ENCODE data around the gene TSPO2.

DNA sequence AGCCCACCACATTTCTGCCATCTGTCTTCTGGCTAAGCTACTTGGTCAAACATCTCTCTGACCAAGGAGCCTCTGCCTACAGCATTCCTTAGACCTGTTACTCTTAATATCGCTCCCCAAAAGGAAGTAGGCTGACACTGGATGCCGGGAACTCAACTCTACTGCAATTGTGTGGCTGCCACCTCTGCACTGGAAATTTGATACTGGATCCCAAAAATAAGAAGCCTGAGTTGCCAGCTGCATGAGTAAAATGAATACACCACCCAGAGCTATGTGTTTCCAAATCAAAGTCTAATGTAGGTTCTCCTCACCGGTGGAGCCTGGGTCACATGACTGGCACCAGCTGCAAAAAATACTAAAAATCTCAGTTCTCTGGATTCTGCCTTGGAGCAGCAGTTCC is 40.1 kb upstream of the TSPO2 start:
- TF ChIP-seq POLR2A (IDR thresholded peaks at IDR 0.05; ENCODE audit: low read depth, low read length) (no peak), TAF1 (IDR thresholded peaks at IDR 0.05; ENCODE audit: borderline replicate concordance, low read depth, low read length) (no peak), POLR2AphosphoS5 (IDR thresholded peaks at IDR 0.05; ENCODE audit: low read depth, low read length) (no peak)
